GM12865 (cell line): ENCODE data around the gene CREBZF.

ENCODE experiments used
- DNase-seq: peaks from one replicate; pipeline ENCODE4 v3.0.0; 2010; ENCODE audit warnings: low read depth
- H3K4me3 ChIP-seq: 2 replicates; pipeline ENCODE4 v1.5.1; 2011; ENCODE audit warnings: mild to moderate bottlenecking, low read depth, low read length, control low read depth
- TF ChIP-seq, protein P1 (sequence below): IDR thresholded peaks from 2 replicates; pipeline ENCODE4 v1.5.1; 2011; ENCODE audit warnings: low read length, control low read depth, low read depth, inconsistent platforms; ENCODE audit not compliant: insufficient read depth; ENCODE audit errors: missing control alignments

The CREBZF gene, protein sequence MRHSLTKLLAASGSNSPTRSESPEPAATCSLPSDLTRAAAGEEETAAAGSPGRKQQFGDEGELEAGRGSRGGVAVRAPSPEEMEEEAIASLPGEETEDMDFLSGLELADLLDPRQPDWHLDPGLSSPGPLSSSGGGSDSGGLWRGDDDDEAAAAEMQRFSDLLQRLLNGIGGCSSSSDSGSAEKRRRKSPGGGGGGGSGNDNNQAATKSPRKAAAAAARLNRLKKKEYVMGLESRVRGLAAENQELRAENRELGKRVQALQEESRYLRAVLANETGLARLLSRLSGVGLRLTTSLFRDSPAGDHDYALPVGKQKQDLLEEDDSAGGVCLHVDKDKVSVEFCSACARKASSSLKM

DNA sequence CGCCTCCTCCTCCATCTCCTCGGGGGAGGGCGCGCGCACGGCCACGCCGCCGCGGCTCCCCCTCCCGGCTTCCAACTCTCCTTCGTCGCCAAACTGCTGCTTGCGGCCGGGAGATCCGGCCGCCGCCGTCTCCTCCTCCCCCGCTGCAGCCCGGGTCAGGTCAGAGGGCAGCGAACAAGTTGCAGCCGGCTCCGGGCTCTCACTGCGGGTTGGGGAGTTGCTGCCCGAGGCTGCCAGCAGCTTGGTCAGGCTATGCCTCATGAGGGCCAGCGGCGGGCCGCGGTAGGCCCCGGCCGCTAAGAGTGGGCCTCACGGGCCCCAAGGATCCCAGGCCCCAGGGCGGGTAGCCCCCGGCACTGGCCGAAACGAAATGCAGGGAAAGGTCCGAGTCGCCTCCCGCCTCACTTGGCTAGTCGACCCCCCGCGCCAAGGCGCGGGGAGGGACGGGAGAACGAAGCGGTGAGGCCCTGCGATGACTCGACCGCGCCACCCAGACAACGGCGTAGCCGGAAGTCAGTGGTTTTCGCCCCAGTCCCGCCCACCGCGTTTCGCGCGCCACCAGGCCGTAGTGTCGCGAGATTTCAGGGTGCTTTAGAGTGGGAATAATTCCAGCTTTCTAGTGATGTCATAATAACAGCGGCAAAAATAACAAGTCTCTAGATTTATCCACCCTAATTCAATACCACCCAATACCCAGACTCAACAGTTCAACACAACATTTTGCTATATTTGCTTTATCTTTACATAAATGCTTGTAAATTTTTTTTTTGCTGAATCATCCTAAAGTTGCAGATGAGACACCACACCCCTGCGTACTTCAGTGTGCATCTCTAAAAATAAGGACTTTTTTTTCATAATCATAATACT is at the start of gene CREBZF:
Gene CREBZF, minus strand, starts transcription at position 515 of the 867 bp plus-strand sequence. Its CDS starts 254 bp downstream, at position 261.
- peak within 1 kb of the TSS; percentile 75 for H3K4me3 ChIP-seq
- peak; percentile 96 for DNase-seq
- TF ChIP-seq, protein P1, sequence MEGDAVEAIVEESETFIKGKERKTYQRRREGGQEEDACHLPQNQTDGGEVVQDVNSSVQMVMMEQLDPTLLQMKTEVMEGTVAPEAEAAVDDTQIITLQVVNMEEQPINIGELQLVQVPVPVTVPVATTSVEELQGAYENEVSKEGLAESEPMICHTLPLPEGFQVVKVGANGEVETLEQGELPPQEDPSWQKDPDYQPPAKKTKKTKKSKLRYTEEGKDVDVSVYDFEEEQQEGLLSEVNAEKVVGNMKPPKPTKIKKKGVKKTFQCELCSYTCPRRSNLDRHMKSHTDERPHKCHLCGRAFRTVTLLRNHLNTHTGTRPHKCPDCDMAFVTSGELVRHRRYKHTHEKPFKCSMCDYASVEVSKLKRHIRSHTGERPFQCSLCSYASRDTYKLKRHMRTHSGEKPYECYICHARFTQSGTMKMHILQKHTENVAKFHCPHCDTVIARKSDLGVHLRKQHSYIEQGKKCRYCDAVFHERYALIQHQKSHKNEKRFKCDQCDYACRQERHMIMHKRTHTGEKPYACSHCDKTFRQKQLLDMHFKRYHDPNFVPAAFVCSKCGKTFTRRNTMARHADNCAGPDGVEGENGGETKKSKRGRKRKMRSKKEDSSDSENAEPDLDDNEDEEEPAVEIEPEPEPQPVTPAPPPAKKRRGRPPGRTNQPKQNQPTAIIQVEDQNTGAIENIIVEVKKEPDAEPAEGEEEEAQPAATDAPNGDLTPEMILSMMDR: no peak

DNA sequence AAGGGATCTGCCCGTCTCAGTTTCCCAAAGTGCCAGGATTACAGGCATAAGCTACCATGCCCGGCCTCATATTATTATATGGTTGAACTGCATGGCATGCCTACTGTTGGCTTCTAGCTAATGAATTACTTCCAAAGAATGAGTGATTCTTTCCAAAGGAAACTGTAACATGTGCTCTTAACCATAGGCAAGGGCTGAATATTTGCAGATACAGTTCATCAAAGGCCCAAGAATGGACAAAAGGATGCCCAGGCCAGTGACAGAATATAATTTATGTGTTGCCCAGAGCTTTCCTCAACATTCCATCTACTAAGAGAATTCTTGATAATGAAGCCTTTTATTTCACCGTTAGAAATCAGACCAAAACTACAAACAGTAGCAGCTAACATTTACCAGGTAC is 48.0 kb upstream of the CREBZF start:
- TF ChIP-seq, protein P1: no peak
- no peak for DNase-seq
- H3K4me3 ChIP-seq: no peak overlapping the region

DNA sequence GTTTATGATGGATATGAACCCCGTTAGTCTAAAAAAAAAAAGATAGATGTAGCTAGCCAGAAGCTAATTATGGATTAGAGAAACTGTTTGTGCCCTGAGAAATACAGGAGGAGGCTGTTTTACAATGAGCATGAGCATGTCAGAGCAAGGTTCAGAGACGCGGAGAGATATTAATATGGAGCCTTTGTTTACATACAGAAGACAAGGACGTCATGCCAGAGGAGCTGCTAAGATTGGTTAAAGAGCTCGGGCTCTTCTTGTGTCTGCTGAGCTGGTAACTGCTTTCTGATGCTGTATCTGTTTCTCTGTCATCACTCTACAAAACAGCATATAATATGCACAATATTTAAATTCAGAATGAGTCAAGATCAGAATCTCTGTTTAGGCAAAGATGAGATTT is 46.0 kb upstream of the CREBZF start:
- no peak overlapping the region for H3K4me3 ChIP-seq
- DNase-seq: no peak
- TF ChIP-seq, protein P1: no peak

DNA sequence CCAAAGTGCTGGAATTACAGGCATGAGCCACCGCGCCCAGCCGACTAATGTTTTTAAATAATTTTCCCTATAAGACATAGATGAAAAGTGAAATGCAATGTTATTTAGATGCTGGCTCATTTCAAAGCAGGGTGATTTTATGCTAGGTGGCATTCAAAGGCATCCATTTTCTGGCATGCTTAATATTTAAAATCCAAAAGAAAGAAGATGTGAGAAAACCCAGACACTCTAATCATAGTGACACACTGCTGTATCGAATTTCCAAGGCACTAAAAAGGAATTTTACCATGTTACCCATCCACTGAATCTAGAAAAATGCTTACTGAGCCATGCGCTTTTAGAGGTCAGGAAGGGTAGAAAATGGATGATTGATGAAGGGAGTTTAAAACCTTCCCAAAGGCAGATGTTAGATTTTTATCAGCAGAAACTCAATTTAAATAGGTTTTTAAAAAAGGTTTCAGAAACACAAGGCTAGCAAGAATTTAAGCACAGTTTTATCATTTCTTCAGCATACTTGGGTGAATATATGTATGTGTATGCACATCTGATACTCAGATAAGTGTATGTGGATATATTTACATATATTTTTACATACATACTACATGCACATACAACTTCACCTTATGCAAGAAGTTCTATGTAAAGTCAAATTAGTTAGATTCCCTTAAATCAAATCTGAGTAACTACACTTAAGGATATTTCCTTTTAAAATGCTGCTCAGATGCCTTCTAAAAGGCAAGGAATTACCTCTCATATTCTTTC is 45.2 kb upstream of the CREBZF start:
- DNase-seq: no peak
- TF ChIP-seq, protein P1: no peak

DNA sequence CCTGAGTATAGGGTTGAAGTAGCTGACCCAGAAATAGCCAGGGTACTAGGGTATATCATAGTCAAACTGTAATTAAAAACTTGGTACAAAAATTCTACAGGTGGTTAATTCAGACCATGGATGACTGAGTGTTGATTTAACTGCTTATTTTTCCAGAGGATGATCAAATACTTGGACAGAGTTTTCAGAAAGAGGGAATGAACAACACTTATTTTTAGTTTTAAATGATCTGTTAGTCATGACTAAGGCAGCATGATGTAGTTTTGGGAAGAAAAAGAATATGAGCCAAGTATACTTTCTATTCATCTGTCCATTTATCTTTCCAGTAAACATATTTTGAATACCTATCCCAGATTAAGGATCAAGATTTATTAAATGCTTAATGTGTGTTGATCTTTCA is 40.9 kb upstream of the CREBZF start:
- no peak for DNase-seq
- TF ChIP-seq, protein P1: no peak

More for the DNA sequence above, 45.2 kb upstream of the CREBZF start:
- no peak overlapping the region for H3K4me3 ChIP-seq

DNA sequence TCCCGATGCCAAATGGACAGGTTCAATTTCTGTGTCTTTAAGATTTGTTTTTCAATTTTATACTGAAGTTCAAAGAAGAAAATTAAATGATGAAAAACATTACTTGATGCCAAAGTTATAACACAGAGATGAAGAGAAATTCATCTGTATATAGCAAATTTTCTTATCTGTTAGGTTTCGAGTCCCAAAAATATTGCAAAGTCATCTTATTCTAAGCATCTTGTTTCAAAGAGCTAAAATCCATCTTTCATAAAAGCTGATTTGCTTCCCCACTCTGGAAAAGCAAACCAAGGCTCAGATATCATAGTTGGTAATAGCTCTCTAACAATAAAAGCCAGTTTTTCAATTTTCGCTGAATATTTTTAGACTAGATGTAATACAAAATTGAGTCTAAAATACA is 40.0 kb upstream of the CREBZF start:
- TF ChIP-seq, protein P1: no peak
- no peak overlapping the region for H3K4me3 ChIP-seq
- no peak for DNase-seq

More for the DNA sequence above, 40.9 kb upstream of the CREBZF start:
- H3K4me3 ChIP-seq: no peak overlapping the region
